Sigmoid colon (tissue), 7 donors: Measurements from ENCODE around the gene GRK6. TPM values are rescaled to one million over a fixed set of nuclear protein-coding genes. Genes with fewer than 3 reads are reported as not detected.

ENCODE experiments used
- DNase-seq: peaks from one replicate; pipeline ENCODE4 v3.0.0-alpha.2; 2019
- H3K27ac ChIP-seq, 4 donors: fragments of 200-600 bp; sonication (generic); one replicate each; pipeline ENCODE4 v1.5.1; 2016 to 2019; ENCODE audit warnings: mild to moderate bottlenecking in 1 of 4
- H3K27me3 ChIP-seq, 3 donors: fragments of 200-600 bp; sonication (generic); one replicate each; pipeline ENCODE4 v1.5.1; 2019; ENCODE audit warnings: mild to moderate bottlenecking in 1 of 3
- H3K36me3 ChIP-seq, 4 donors: fragments of 200-600 bp; sonication (generic); one replicate each; pipeline ENCODE4 v1.5.1; 2016 to 2019
- H3K4me1 ChIP-seq, 4 donors: fragments of 200-600 bp; sonication (generic); one replicate each; pipeline ENCODE4 v1.5.1; 2017 to 2019
- H3K4me3 ChIP-seq, 4 donors: fragments of 200-600 bp; sonication (generic); one replicate each; pipeline ENCODE4 v1.5.1; 2017 to 2019; ENCODE audit warnings: mild to moderate bottlenecking in 2 of 4, moderate library complexity in 1 of 4
- H3K9me3 ChIP-seq, 4 donors: fragments of 200-600 bp in 3 of 4; sonication (generic) in 3 of 4; one replicate each; pipeline versions ENCODE4 v1.5.1 to v1.6.1; 2013 to 2019
- EP300 ChIP-seq, 4 donors: sonication (generic); formaldehyde crosslinking; IDR thresholded peaks; one replicate each; pipeline ENCODE4 v1.6.1; 2017; ENCODE audit warnings: antibody characterized with exemption in 4 of 4
- POLR2A ChIP-seq, 2 donors: fragments of 450-650 bp; IDR thresholded peaks; one replicate each; pipeline ENCODE4 v1.6.1; 2016; ENCODE audit warnings: antibody characterized with exemption in 2 of 2, mild to moderate bottlenecking in 2 of 2, moderate library complexity in 2 of 2
- POLR2AphosphoS5 ChIP-seq, 4 donors: sonication (generic); formaldehyde crosslinking; IDR thresholded peaks; one replicate each; pipeline ENCODE4 v1.6.1; 2017; ENCODE audit warnings: antibody characterized with exemption in 4 of 4
- WGBS, 2 donors: extraction: QIAGEN DNeasy Blood & Tissue Kit; methylation state at CpG; one replicate each; pipeline ENCODE4 v1.1.7; 2013; 5-methylcytosine and 5-hydroxymethylcytosine counted together
- intact Hi-C: fragments of 100-400 bp; cut with DNase I; formaldehyde crosslinking; loops from one replicate; pipeline ENCODE4 v1.15.1; 2023
- polyA plus RNA-seq, 3 donors: library from polyadenylated mRNA; stranded (reverse); fragments of 200-250 nt; gene quantifications; one replicate each; pipeline ENCODE4 v1.2.3, GENCODE V29; 2013
- total RNA-seq, 4 donors: library from RNA; depleted of rRNA; stranded (reverse); fragments of >200 nt; gene quantifications; one replicate each; pipeline ENCODE4 v1.1.0, GENCODE V29; 2016
- TF ChIP-seq, protein P1 (sequence below), 4 experiments: fragments of 450-650 bp in 3 of 4; fragments of 200-600 bp in 1 of 4; IDR thresholded peaks; one replicate each; pipeline ENCODE4 v1.5.1; 2016 to 2019; ENCODE audit warnings: antibody characterized with exemption in 4 of 4, mild to moderate bottlenecking in 3 of 4, moderate library complexity in 2 of 4
- donor health status: healthy with polysubstance abuse.
- donor health status: Bipolar disorder and iron deficiency.
- donor health status: healthy.

GRK6 gene
- total and polyA plus RNA-seq, 7 donors: 16.5 to 47.9 (median 21.9) TPM

DNA sequence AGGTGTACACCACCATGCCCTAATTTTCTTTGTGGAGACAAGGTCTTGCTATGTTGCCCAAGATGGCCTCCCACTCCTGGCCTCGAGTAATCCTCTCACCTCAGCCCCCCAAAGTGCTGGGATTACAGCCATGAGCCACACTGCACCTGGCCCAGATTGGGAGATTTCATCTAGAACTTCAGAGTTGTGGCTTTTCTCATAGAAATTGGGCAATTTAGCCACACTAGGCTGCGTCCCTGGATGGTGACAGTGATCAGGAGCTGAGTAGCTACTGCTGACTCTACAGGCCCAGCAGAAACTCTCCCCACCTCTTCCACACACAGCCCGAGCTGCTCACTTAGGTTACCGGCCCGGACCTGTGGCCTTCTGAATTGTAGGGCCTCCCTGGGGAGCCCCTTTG lies 33.7 kb upstream of the GRK6 start:
- WGBS, 2 donors: 72 to 88% methylated on average over 5 of the region's 5 CpGs
- TF ChIP-seq POLR2A (IDR thresholded peaks at IDR 0.05) (no peak), EP300 (IDR thresholded peaks at IDR 0.05) (no peak), POLR2AphosphoS5 (IDR thresholded peaks at IDR 0.05) (no peak)
- TF ChIP-seq, protein P1, sequence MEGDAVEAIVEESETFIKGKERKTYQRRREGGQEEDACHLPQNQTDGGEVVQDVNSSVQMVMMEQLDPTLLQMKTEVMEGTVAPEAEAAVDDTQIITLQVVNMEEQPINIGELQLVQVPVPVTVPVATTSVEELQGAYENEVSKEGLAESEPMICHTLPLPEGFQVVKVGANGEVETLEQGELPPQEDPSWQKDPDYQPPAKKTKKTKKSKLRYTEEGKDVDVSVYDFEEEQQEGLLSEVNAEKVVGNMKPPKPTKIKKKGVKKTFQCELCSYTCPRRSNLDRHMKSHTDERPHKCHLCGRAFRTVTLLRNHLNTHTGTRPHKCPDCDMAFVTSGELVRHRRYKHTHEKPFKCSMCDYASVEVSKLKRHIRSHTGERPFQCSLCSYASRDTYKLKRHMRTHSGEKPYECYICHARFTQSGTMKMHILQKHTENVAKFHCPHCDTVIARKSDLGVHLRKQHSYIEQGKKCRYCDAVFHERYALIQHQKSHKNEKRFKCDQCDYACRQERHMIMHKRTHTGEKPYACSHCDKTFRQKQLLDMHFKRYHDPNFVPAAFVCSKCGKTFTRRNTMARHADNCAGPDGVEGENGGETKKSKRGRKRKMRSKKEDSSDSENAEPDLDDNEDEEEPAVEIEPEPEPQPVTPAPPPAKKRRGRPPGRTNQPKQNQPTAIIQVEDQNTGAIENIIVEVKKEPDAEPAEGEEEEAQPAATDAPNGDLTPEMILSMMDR (IDR thresholded peaks at IDR 0.05): no peak
- Histone ChIP-seq H3K27ac (no peak overlapping the region), H3K9me3 (no peaks in the 10 kb centered on the region), H3K27me3 (peaks cover 0 to 42% (median 21%) of the 10 kb centered on the region in 3 donors), H3K4me1 (peaks cover 0 to 4% (median 0%) of the 10 kb centered on the region in 4 donors), H3K4me3 (no peak overlapping the region), H3K36me3 (no peaks in the 10 kb centered on the region)
- intact Hi-C loops: no loop called here
- no peak for DNase-seq

GRCh38 chr5:177393206-177393765 lies 33.2 kb upstream of the GRK6 start:
- H3K27me3 ChIP-seq: peaks cover 0 to 48% (median 25%) of the 10 kb centered on the region in 3 donors
- WGBS, 2 donors: 56 to 78% methylated on average over 1 of the region's 1 CpG
- no peak for DNase-seq
- H3K4me3 ChIP-seq: no peak overlapping the region
- intact Hi-C loops: no loop called here
- H3K36me3 ChIP-seq: no peaks in the 10 kb centered on the region
- peaks cover 0 to 4% (median 0%) of the 10 kb centered on the region in 4 donors for H3K4me1 ChIP-seq
- no peak for TF ChIP-seq POLR2AphosphoS5 (IDR thresholded peaks at IDR 0.05)
- TF ChIP-seq EP300 (IDR thresholded peaks at IDR 0.05): no peak
- TF ChIP-seq, protein P1 (IDR thresholded peaks at IDR 0.05): no peak
- no peak for TF ChIP-seq POLR2A (IDR thresholded peaks at IDR 0.05)
- no peak overlapping the region for H3K27ac ChIP-seq
- H3K9me3 ChIP-seq: no peaks in the 10 kb centered on the region

DNA sequence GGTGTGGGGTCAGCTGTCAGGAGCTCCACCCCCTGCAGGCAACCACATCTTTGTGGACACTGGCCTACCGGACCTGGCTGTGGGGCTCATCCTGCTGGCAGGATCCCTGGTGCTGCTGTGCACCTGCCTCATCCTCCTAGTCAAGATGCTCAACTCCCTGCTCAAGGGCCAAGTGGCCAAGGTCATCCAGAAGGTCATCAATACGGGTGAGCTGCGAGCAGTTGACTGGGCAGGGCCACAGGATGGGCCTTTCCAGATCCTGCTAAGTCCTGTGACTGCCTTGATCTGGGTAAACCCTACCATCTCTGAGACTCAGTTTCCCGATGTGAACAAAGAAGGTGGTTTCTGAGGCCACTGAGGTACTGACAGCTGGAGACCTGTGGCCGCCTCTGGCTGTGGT lies 32.5 kb upstream of the GRK6 start:
- TF ChIP-seq POLR2AphosphoS5 (IDR thresholded peaks at IDR 0.05): no peak
- no peak for TF ChIP-seq POLR2A (IDR thresholded peaks at IDR 0.05)
- TF ChIP-seq, protein P1 (IDR thresholded peaks at IDR 0.05): no peak
- TF ChIP-seq EP300 (IDR thresholded peaks at IDR 0.05): no peak
- DNase-seq: no peak
- no peaks in the 10 kb centered on the region for H3K36me3 ChIP-seq
- H3K4me3 ChIP-seq: no peak overlapping the region
- peaks cover 0 to 4% (median 0%) of the 10 kb centered on the region in 4 donors for H3K4me1 ChIP-seq
- H3K27ac ChIP-seq: no peak overlapping the region
- intact Hi-C loops: no loop called here
- WGBS, 2 donors: 68 to 89% methylated on average over 5 of the region's 5 CpGs
- H3K27me3 ChIP-seq: peaks cover 0 to 55% (median 29%) of the 10 kb centered on the region in 3 donors
- no peaks in the 10 kb centered on the region for H3K9me3 ChIP-seq

DNA sequence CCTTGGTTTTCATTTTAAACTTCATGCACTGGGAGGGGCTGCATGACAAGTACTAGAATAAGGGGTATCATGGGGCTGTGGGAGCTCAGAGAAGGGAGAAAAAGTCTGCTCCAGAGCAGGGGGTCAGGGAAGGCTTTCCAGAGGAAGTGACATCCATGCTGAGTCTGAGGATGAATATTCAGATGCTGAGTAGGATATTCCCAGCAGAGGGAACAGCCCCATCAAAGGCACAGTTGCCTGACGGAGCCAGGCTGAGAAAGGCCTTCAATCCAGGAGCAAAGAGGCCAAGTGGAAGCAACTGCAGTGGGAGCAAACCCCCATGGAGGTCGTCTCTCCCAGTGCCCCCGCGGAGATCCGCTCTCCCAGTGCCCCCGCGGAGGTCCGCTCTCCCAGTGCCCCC lies 30.4 kb upstream of the GRK6 start:
- Histone ChIP-seq H3K36me3 (no peaks in the 10 kb centered on the region), H3K4me1 (peaks cover 0 to 11% (median 10%) of the 10 kb centered on the region in 4 donors), H3K27ac (no peak overlapping the region), H3K9me3 (no peaks in the 10 kb centered on the region), H3K4me3 (no peak overlapping the region), H3K27me3 (peaks cover 16 to 63% (median 50%) of the 10 kb centered on the region in 3 donors)
- intact Hi-C loops: no loop called here
- WGBS, 2 donors: 69 to 89% methylated on average over 8 of the region's 8 CpGs
- TF ChIP-seq EP300 (IDR thresholded peaks at IDR 0.05) (no peak), POLR2AphosphoS5 (IDR thresholded peaks at IDR 0.05) (no peak), POLR2A (IDR thresholded peaks at IDR 0.05) (no peak)
- TF ChIP-seq, protein P1 (IDR thresholded peaks at IDR 0.05): no peak
- DNase-seq: no peak

DNA sequence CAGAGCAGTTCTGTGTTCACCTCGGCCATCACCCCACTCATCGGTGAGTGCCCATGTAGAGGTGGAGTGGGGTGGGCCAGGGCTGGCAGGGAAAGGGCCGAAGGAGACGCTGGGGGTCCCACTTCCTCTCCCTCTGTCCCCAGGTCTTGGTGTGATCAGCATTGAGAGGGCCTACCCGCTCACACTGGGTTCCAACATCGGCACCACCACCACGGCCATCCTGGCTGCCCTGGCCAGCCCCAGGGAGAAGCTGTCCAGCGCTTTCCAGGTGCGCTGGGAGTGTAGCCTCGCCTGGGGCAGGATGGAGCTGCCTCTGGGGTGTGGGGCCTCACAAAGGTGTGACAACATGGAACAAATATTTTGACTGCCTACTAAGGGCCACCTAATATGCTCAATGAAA lies 29.7 kb upstream of the GRK6 start:
- WGBS, 2 donors: 94% methylated on average over 10 of the region's 10 CpGs
- H3K27me3 ChIP-seq: peaks cover 23 to 71% (median 57%) of the 10 kb centered on the region in 3 donors
- TF ChIP-seq, protein P1 (IDR thresholded peaks at IDR 0.05): no peak
- TF ChIP-seq EP300 (IDR thresholded peaks at IDR 0.05) (no peak), POLR2AphosphoS5 (IDR thresholded peaks at IDR 0.05) (no peak), POLR2A (IDR thresholded peaks at IDR 0.05) (no peak)
- no peaks in the 10 kb centered on the region for H3K9me3 ChIP-seq
- no peak overlapping the region for H3K4me3 ChIP-seq
- no peak overlapping the region for H3K27ac ChIP-seq
- peaks cover 0 to 11% (median 10%) of the 10 kb centered on the region in 4 donors for H3K4me1 ChIP-seq
- DNase-seq: no peak
- intact Hi-C loops: no loop called here
- no peaks in the 10 kb centered on the region for H3K36me3 ChIP-seq
